ENCODE measurements around the gene ALG2.
"Not testable (repeated sequence)": the region's sequence is repeated elsewhere in the genome, so short reads cannot be mapped to it uniquely, and the experiment has no call there.

ALG2 gene

DNA sequence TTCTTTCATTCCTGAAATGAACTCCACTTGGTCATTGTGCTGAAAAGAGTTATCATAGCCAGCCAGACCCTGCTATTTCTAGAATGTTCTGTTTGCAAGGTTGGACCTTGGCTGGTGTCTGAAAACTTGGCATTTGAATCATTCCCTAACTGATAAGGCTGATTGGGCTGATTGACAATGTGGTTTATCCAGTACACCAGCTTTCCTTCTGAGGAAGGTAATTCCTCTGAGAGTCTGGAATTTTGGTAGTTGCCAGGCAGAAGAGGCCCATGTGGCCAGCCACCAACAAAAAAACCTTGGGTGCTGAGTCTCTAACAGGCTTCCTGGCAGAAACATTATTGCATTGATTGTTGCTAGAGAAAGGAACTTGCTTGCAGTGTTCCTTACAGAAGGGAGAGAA, 15.6 kb upstream of the ALG2 start:
- DNase-seq, result no peak

DNA sequence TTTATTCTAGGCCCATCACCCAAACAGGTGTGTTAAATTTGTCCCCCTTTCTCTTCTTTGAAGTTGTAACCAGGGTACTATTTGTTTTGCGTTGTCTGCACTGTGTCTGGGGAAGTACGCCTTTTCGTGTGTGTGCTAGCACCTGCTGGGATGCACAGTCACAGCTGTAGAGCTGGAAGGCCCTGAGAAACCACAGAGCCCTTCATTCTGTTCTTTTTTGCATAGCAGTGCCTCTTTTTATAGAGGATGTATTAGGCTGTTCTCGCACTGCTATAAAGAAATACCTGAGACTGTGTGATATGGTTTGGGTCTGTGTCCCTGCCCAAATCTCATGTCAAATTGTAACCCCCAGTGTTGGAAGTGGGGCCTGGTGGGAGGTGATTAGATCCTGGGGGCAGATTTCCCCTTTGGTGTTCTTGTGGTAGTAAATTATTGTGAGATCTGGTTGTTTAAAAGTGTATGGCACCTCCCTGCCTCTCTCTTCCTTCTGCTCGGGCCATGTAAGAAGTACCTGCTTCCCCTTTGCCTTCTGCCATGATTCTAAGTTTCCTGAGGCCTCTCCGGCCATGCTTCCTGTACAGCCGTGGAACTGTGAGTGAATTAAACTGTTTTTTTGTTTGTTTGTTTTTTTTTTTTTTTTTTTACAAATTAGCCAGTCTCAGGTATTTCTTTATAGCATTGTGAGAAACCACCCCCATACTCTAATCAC, 14.3 kb upstream of the ALG2 start:
- no peak for DNase-seq

DNA sequence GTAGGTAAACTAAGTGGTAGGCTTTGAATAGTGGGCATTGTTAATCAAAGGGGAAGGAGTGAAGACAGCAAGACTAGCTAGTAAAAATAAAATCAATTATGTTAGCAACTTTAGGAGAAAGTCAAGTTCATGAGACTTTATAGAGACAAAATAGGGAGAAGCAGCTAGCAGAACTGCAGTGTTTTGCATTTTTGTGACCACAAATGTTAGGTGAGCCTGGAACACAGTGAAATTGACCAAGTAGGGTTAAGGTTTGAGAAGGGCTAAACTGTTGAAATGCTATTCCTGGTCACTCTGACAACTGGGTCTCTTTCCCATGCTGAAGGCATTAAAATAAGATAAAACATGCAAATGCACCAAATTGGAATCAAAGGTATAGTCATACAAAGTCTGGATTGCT, 13.3 kb upstream of the ALG2 start:
- no peak for DNase-seq

DNA sequence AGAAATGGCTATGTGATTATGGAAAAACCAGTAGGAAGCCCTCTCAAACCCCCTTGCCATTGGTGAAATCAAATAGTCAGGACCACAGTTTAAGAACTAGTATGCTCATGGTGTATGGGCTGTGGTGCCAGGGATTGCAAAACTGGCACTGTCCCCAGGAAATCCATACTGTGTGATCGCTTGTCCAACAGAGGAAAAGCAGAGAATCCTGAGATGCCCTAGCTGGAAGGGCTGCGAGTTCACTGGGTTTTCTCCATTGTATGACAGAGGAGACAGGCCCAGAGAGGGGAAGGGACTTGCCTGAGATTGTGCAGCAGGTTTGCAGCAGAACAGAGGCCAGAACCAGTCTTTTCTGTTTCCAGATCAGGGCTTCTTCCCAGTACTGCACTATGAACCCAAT, 12.9 kb upstream of the ALG2 start:
- DNase-seq, result no peak

DNA sequence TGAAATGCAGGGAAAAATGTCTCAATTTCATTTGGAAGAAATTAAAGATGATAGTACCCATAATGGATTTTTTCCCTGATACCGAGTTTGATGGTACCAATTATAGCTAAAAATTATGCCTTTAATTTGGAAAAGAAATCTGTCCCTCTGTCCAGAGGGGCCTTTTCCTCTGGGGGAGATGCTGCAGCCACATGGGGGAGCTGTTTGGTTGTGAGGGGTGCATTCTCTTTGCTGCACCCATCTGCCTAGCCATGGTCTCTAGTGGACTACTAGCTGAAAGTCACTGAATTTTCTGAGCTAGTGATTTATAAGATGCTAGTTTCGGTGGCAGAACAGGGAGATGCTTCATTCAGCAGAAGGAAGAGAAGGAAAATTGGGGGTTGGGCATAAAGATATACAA, 10.0 kb upstream of the ALG2 start:
- DNase-seq, result peak; percentile 43

DNA sequence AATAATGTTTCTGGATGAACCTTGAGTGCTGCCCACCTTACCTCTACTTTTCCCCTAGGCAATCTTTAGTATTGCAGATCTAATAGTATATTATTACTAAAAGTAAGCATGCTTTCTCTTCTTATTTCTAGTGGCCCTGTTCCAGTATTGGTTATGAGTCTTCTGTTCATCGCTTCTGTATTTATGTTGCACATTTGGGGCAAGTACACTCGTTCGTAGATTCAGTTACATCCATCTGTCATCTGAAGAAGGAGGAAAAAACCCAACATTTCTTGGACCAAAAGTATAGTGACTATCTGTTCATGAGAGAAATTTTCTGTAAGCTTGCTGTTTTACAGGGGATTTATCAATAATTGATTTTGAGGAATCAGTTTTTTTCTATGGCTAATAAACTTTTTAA, 8.5 kb upstream of the ALG2 start:
- DNase-seq, result no peak

DNA sequence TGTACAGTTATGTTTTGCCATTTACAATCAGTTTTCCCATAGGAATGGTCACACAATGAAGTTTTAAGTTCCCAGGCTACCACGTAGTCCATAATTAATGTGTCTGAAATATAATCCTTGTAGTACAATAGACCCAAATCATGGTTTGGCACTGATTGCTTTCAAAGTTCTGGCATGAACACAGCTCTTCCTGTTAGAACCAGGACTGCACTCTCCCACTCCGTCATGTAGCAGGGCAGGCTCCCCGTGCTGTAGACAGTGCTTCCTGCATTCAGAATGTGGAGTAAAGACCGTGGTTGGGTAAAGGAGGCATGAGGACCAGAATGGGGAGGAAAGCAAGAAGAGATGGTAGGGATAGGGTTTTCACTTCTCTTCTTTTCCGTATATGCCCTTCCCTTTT, 4.3 kb upstream of the ALG2 start:
- no peak for DNase-seq

DNA sequence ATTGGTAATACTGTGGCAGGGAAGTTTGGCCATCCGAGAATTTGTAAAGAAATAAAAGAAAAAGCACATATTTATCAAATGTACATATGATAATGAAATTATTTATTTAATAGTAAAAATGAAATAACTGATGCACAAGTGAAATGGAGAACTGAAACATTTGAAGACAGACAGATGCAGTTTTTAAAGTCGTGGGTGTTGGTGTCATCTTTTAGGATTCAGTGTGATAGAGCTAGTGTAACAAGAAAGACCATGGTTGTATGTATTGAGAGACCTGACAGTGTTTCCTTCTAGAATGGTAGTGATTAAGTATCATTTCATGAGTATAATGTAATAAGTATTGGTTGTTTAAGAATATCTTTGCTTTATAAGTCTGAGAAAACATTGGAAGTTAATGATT, 2.7 kb upstream of the ALG2 start:
- DNase-seq, result no peak

DNA sequence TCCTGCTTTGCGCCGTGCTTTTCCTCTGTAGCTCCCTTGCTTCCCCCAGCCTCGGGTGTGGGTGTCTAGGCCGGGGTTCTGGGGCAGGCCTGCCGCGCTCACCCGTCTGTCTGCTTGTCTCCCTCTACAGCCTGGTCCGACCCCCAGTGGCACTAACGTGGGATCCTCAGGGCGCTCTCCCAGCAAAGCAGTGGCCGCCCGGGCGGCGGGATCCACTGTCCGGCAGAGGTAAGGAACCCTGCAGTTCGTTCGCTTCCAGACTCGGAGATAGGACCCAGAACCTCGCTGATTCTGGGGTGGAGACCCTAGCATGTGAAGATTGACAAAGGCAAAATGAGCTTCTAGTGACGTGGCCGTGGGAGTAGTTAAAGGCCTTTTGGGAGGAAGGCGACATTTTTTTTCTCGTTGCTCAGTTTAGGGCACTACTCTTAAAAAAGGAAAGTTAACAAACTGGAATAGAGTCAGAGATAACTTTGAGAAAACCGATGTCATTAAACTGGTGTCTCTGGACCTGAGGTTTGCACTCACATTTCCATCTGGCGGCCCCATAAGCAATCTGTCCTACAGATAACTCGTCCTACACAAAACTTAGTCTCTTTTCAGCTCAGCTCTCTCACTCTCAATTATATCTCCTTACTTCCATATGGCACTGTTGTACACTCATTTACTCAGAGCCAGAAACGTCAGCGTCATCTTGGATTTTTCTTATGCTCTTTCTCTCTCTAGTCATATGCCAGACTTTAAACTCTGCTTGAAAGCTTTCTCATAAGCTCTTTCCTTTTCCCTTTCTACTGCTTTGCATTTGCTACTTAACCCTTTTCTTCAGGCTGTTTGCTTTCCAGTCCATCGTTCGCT, 901 bp upstream of the ALG2 start:
- no peak for DNase-seq

DNA sequence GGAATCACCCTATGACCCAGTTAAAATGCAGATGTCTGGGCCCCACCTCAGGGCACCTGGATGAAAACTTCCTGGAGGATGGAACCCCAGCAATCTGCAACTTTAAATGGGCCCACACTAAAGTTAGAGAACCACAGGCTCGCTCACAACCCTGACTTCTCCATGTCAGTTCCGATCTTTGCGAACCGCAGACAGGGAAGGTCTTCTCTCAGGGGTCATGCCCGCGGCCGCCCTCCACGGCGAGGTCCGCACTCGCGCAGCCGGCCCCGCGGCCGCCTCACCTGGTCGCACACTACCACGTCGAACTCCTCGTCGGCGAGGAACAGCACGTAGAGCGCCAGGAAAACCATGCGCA, 499 bp downstream of the ALG2 start:
- DNase-seq, result no peak

DNA sequence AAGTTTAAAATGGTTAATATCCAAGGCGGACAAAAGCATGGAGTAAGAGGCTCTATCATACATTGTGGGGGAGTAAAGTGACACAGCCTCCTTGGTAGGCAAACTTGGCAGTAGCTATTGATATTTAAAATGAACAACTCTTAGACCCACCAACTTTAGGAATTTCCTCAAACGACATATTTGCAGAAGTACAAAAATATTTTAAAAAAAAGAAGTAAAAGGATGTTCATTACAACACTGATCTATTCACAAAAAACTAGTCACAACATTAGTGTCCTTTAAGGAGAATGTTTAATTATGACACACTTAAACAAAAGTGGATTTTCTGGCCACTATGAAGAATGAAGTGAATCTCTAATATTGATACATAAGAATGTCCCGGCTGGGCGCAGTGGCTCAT, 1.7 kb downstream of the ALG2 start:
- DNase-seq, result no peak

DNA sequence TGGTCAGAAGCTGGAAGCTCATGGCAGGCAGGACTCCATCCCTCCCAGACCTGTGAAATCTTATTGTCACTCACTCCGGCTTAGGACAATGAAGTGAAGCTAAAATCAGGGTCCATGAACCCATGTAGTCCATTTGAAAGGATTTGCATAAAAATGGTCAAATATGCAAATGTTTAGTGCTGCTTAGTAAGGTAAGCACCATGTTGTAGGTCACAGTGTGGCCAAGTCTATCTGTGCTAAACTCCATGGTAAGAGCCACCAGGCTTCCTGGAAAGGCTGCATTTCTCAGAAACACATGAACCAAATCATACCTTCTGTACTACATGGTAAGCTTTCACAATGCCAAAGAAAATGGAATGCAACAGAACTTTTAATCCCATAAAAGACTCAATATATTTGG, 5.7 kb downstream of the ALG2 start:
- no peak for DNase-seq

DNA sequence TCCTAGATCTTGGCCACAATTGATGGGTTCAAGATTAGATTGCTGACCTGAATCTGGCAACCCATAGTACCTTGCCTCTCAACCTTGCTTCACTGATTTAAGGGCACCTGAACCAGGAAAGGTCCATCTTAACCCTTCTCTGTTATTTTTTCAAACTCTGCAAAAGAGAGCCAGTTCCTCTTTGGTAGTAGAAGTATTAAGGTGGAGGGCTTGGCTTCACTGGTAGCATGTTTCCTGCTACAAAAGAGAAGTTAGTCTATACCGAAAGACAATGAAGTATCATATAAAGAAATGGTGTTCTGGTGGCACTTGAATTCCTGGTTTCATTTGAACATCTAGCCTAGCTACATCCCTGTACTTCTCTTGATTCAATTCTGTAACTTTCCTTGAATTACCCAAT, 8.5 kb downstream of the ALG2 start:
- no peak for DNase-seq

DNA sequence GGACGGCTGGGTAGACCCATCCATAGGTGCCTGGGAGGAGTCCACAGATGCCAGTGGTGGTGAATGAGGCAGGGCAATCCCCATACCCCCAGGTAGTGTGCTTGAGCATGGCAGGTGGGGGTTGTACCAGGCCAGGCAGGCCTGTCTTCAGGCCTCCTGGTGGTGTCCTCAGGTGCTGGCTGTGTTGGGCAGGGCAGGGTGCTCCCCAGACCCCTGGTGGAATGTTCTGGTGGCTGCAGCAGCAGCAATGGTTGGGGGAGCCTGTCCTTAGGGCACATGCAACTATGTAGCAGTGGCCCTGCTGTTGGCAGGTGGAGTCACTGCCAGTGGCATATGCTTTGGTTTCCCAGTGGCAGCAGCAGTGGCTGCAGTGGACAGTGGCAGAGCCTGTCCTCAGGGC, 10.0 kb downstream of the ALG2 start:
- DNase-seq, result no peak

DNA sequence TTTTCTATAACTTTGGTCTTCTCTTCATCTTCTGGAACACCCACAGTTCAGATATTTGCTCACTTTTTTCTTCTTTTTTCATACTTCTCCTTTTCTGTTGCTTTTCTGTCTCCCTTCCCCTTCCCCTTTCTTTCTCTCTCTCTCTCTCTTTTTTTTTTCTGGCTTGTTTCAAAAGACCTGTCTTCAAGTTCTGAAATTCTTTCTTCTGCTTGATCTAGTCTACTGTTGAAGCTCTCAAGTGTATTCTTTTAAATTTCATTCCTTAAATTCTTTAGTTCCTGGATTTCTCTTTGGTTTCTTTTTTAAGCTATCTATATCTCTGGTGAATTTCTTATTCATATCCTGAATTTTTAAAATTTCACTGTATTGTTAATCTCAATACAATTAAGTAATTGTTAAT, 11.2 kb downstream of the ALG2 start:
- no peak for DNase-seq

DNA sequence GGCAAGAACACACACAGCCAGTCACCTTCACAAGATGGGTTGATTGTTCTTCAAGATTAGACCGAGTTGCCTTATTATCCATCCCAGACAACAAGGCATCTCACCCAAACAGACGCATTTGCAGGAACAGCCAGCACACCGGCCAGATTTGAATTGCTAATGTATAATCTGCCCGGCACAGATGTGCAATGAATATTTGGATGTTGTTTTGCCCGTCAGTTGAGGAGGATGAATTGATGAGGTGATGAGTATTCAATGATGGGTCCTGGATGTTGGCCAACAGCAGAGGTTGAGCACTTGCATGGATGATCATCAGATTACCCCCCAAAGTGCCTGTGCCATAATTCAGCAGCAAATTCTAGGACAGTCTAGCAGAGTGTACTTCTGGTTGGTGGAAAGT, 20.1 kb downstream of the ALG2 start:
- DNase-seq, result peak; percentile 69

DNA sequence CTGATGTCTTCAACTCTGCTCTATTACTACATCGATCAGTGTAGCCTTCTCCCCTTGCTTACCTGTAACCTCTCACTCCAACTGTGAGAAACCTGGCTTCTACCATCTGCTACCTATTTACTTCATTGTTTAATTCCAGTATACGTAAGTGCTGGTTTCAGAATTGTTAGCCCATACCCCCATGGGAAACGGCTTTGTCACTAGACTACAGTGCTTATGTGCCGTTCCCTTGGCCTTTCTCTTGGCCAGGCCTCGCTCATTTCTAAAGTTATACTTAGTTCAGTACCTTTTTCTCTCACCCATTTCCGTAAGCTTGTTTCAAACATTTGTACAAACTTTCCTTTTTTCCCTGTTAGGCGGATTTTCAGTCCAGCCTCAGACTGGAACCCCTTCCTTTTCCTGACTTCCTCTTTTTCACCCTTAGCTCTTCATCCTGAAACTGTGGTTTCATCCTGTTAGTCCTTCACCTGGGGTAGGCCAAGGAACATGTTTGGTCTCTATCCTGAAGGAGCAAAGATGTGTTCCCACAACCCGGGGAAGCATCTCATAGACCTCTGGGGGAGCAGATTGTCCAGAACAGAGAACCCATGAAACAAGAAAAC, 21.7 kb downstream of the ALG2 start:
- DNase-seq, result peak; percentile 100

DNA sequence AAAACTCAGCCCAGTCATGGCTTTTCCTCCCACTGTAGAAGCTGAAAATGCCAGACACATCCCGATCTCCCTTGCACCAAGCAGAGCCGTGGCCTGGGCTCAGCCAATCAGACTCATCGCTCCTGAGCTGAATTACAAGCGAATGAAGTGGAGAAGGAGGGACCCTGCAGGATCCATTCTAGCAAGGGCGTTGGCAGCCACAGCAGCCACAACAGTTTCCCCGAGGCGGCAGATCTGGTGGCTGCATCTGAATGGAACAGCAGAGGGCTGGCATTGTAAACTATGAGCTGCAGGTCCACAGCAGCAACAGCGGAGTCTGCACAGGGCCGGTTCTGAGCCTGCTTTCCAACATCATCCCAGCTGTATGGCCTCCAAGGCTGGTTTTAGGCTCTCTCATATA, 23.8 kb downstream of the ALG2 start:
- DNase-seq, result peak; percentile 96

DNA sequence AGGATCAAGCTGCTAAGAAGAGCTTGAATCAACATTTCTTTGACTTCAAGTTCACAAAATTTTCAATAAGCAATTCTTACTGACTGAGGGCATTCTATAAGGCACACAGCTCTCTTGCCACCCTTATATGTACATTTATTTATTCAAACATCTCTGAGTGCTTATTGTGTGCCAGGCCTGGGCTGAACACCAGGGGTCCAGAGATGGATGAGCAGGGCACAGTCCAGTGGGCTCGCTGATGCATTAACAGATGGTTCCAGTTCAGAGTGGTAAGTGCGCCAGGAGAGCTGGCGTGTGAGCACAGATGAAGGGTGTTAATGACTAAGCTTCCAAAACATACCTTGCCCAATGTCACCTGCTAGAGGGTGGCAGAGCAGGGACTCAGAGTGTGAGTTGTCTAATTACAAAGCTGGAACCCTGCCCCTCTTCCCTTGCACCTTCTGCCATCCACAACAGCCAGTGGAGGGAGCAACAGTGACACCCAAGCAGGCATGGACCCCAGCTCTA, 24.6 kb downstream of the ALG2 start:
- peak; percentile 95 for DNase-seq

DNA sequence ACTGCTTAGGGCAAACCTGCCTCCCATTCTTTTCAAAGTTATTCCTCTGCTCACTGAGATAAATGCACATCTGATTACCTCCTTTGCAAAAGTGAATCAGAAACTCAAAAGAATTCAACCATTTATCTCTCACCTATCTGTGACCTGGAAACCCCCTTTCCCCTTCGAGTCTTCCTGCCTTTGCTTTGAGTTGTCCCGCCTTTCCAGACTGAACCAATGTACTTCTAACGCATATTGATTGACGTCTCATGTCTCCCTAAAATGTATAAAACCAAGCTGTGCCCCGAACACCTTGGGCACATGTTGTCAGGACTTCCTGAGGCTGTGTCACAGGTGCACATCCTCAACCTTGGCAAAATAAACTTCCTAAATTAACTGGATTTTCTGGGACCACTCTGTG, 25.3 kb downstream of the ALG2 start:
- DNase-seq, result not testable (repeated sequence)

DNA sequence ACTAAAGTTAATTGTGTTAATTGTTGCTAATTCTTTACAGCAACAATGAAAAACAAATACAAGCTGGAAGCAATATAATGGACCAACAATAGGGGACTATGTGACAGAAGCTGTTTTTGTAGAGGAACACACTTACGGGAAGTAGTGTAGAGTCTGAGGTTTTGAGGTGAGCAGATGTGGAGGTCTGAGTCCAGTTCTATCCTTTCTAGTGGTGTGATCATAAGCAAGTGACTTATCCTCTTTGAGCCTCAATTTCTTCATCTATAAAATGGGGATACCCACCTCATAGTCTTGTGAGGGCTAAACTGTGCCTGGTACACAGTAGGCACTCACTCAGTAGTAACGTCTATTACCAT, 28.3 kb downstream of the ALG2 start:
- no peak for DNase-seq

DNA sequence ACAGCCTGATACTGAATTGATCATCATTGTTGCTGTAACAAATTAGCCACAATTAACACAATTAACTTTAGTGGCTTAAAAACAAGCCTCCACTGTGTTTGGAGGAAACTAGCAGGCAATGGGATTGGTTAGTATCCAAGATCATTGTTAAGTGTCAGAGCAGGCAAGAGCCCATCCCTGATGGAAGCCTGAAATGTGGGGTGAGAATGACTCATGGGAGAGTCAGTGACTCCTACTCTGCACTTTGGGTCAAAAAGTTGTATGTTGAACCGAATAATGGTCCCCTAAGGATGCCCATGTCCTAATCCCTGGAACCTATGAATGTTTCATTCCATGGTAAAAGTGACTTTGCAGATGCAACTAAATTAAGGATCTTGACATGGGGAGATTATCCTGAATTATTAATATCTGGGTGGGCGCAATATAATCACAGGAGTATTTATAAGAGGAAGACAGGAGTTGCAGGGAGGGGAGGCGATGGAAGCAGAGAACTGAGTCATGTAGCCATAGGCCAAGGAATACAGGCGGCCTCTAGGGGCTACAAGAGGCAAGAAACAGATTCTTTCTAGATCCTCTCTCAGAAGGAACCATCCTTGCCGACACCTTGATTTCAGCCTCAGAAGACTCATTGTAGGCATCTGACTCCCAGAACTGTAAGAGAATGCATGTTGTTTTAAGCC, 28.8 kb downstream of the ALG2 start:
- DNase-seq, result peak; percentile 28

DNA sequence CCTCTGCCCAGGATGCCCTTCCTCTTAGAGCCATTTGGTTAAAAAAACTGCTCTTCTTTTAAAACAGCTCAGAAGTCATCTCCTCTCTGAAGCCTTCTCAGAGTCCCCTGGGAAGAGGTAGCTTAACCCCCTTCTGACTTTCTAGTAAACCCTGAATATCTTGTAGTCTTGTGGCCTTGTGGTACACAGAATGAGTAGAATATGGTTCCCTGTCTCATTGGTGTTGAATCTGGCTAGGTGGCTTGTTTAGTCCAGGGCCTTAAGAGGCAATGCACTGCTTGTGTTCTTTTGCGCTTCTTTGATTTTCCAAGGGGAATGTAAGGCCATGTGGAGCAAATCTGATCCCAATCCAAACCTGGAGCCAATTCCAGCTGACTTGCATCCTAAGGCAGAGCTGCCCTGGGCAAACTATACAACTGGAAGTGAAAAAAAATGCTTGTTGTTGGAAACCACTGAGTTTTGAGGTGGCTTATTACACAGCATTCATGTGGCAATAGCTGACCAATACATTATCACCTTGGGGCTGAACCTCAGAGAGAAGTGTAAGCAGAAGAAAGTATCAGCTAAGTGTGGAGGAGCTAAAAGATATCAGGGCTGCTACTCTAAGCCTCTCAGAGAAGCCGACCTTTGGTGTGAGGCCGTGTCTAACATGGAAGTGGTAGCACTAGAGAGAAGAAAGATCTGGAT, 31.0 kb downstream of the ALG2 start:
- DNase-seq, result no peak
